ENCODE measurements around the gene COL6A3. TPM values are rescaled to one million over a fixed set of nuclear protein-coding genes. Genes with fewer than 3 reads are reported as not detected.

COL6A3 gene
- polyA plus RNA-seq, 1 of the 3 experiments (the other 2 are of a cell fraction): 18.5 TPM

DNA sequence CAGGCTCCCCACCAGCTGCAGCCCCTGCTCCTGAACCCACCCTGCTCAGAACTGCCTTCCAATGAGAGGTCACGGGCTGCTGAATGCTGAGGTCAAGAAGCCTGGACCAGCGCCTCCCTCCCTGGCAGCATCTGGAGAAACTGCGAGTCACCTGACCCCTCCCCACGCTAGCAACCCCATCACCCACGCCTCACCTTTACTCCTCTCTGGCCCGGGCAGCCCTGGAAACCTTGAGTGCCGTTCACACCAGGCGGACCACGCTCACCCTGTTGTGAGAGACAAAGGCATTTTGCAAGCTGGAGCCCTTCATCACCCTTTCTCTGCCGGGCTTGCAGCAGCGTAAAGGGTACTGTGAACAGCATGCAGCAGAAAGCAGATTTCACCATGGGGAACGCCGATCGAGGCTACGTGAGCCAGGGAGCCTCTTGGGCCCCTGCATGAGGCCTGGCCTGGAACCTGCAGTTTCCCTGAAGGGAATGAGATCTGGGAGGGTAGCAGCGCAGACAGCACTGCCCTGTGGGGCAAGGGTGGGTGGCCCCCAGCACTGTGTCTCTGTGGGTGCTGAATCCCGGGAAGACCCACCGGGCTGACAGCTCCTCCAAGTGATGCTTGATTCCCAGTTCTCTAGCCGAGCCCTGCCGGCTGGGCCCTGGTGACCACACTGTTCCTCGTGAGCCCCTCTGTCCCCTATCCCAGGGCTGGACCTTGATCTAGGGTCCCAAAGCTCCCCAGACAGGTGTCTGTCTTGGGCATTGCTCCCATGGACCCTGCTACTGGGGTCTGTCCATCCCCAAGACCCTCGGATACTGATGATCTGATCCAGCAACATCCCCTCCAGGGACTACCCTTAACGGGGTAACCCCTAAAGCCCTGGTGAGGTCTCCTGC lies 53.8 kb downstream of the COL6A3 start:
- H3K4me3 ChIP-seq (ENCODE audit: low read depth in 2 of 2, low read length in 1 of 2): no peak overlapping the region
- no peaks in the 10 kb centered on the region for H3K27me3 ChIP-seq (ENCODE audit: insufficient read depth)
- no peaks in the 10 kb centered on the region for H3K9me3 ChIP-seq
- H2AFZ ChIP-seq (ENCODE audit: low read depth): no peak overlapping the region
- H3K36me3 ChIP-seq (replicated peaks in 1 of 2; ENCODE audit: control insufficient read depth in 1 of 2, insufficient read depth in 2 of 2, low read length in 1 of 2): peaks cover 0 to 14% of the 10 kb centered on the region in 2 experiments
- no peaks in the 10 kb centered on the region for H3K9me2 ChIP-seq
- no peaks in the 10 kb centered on the region for H4K20me1 ChIP-seq (ENCODE audit: insufficient read depth)
- WGBS (ENCODE audit: low lambda C conversion rate): 90% methylated on average over 10 of the region's 23 CpGs
- POLR2A ChIA-PET: interaction anchor here (0.7 kb wide), 1 partner anchor 11 kb away, joined by 3 read pairs; no protein-coding TSS in a partner anchor
- DNase-seq: no peak
- H3F3A ChIP-seq (replicated peaks; ENCODE audit: insufficient read depth): no peaks in the 10 kb centered on the region
- TF ChIP-seq TEAD4 (IDR thresholded peaks at IDR 0.05; ENCODE audit: borderline replicate concordance, insufficient read depth) (no peak), RFX5 (IDR thresholded peaks at IDR 0.05; ENCODE audit: low read length) (no peak), ELF1 (IDR thresholded peaks at IDR 0.05) (no peak), EZH2phosphoT487 (IDR thresholded peaks at IDR 0.05; ENCODE audit: borderline replicate concordance, low read depth) (no peak)
- no peak overlapping the region for H3K9ac ChIP-seq
- H3K27ac ChIP-seq (ENCODE audit: low read depth in 2 of 2, low read length in 1 of 2): no peak overlapping the region
- no peak overlapping the region for H3K4me2 ChIP-seq
- H3K4me1 ChIP-seq (ENCODE audit: control insufficient read depth in 1 of 2, insufficient read depth in 2 of 2, low read depth in 1 of 2, low read length in 1 of 2): no peaks in the 10 kb centered on the region; a peak in 1 of 4 replicates
- CTCF ChIA-PET: interaction anchor here (1.6 kb wide), 1 partner anchor 212 kb away, joined by 4 read pairs; no protein-coding TSS in a partner anchor
- no peaks in the 10 kb centered on the region for H3K79me2 ChIP-seq (ENCODE audit: insufficient read depth)

DNA sequence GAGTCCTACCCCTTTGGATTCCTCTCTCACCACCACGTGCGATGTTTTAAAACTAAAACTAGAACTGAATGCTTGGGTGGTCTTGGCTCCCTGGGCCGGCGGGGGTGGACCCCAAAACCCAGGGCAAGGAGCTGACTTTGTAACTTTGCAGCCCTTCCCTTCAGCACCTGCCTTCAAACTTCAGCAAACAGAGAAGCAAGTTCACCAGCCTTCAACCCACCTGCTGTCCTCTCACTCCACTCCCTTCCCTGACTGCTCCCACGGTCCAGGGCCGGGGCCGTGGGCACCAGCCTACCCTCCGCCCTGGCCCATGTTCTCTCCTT lies 54.5 kb downstream of the COL6A3 start:
- Histone ChIP-seq H2AFZ (ENCODE audit: low read depth) (no peak overlapping the region), H3F3A (replicated peaks; ENCODE audit: insufficient read depth) (no peaks in the 10 kb centered on the region), H3K4me1 (ENCODE audit: control insufficient read depth in 1 of 2, insufficient read depth in 2 of 2, low read depth in 1 of 2, low read length in 1 of 2) (no peaks in the 10 kb centered on the region; a peak in 1 of 4 replicates), H3K27ac (ENCODE audit: low read depth in 2 of 2, low read length in 1 of 2) (no peak overlapping the region), H4K20me1 (ENCODE audit: insufficient read depth) (no peaks in the 10 kb centered on the region), H3K4me3 (ENCODE audit: low read depth in 2 of 2, low read length in 1 of 2) (no peak overlapping the region), H3K36me3 (replicated peaks in 1 of 2; ENCODE audit: control insufficient read depth in 1 of 2, insufficient read depth in 2 of 2, low read length in 1 of 2) (peaks cover 0 to 14% of the 10 kb centered on the region in 2 experiments), H3K9me2 (no peaks in the 10 kb centered on the region), H3K79me2 (ENCODE audit: insufficient read depth) (no peaks in the 10 kb centered on the region), H3K27me3 (ENCODE audit: insufficient read depth) (no peaks in the 10 kb centered on the region), H3K9ac (no peak overlapping the region), H3K4me2 (no peak overlapping the region), H3K9me3 (no peaks in the 10 kb centered on the region)
- no peak for DNase-seq
- WGBS (ENCODE audit: low lambda C conversion rate): 94% methylated on average over 6 of the region's 8 CpGs
- ChIA-PET POLR2A (no interaction called here), CTCF (interaction anchor here (1.6 kb wide), 1 partner anchor 213 kb away, joined by 4 read pairs; no protein-coding TSS in a partner anchor)
- no peak for TF ChIP-seq EZH2phosphoT487 (IDR thresholded peaks at IDR 0.05; ENCODE audit: borderline replicate concordance, low read depth)
- TF ChIP-seq, protein P1, sequence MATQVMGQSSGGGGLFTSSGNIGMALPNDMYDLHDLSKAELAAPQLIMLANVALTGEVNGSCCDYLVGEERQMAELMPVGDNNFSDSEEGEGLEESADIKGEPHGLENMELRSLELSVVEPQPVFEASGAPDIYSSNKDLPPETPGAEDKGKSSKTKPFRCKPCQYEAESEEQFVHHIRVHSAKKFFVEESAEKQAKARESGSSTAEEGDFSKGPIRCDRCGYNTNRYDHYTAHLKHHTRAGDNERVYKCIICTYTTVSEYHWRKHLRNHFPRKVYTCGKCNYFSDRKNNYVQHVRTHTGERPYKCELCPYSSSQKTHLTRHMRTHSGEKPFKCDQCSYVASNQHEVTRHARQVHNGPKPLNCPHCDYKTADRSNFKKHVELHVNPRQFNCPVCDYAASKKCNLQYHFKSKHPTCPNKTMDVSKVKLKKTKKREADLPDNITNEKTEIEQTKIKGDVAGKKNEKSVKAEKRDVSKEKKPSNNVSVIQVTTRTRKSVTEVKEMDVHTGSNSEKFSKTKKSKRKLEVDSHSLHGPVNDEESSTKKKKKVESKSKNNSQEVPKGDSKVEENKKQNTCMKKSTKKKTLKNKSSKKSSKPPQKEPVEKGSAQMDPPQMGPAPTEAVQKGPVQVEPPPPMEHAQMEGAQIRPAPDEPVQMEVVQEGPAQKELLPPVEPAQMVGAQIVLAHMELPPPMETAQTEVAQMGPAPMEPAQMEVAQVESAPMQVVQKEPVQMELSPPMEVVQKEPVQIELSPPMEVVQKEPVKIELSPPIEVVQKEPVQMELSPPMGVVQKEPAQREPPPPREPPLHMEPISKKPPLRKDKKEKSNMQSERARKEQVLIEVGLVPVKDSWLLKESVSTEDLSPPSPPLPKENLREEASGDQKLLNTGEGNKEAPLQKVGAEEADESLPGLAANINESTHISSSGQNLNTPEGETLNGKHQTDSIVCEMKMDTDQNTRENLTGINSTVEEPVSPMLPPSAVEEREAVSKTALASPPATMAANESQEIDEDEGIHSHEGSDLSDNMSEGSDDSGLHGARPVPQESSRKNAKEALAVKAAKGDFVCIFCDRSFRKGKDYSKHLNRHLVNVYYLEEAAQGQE (IDR thresholded peaks at IDR 0.05; ENCODE audit: low read depth, low read length): no peak
- no peak for TF ChIP-seq SIN3A (IDR thresholded peaks at IDR 0.05; ENCODE audit: borderline replicate concordance, low read depth, low read length)
- no peak for TF ChIP-seq TEAD4 (IDR thresholded peaks at IDR 0.05; ENCODE audit: borderline replicate concordance, insufficient read depth)
- TF ChIP-seq MEF2A (IDR thresholded peaks at IDR 0.05; ENCODE audit: borderline replicate concordance, low read depth): no peak
- no peak for TF ChIP-seq PBX3 (IDR thresholded peaks at IDR 0.05)
- no peak for TF ChIP-seq TAF1 (IDR thresholded peaks at IDR 0.05; ENCODE audit: borderline replicate concordance, low read depth, low read length)
- no peak for TF ChIP-seq IRF3 (IDR thresholded peaks at IDR 0.05; ENCODE audit: low read depth, low read length)
- TF ChIP-seq NRF1 (IDR thresholded peaks at IDR 0.05; ENCODE audit: low read depth, low read length): no peak
- no peak for TF ChIP-seq RCOR1 (IDR thresholded peaks at IDR 0.05; ENCODE audit: low read length)
- TF ChIP-seq SMC3 (IDR thresholded peaks at IDR 0.05; ENCODE audit: low read depth, low read length): no peak
- TF ChIP-seq RAD21 (IDR thresholded peaks at IDR 0.05; ENCODE audit: low read length): no peak
- TF ChIP-seq RXRA (IDR thresholded peaks at IDR 0.05; ENCODE audit: borderline replicate concordance, low read depth): no peak
- TF ChIP-seq, protein P2, sequence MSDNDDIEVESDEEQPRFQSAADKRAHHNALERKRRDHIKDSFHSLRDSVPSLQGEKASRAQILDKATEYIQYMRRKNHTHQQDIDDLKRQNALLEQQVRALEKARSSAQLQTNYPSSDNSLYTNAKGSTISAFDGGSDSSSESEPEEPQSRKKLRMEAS (IDR thresholded peaks at IDR 0.05; ENCODE audit: low read depth): no peak
- TF ChIP-seq FOXJ3 (CRISPR knock-in tag; IDR thresholded peaks at IDR 0.05): no peak
- TF ChIP-seq MXI1 (IDR thresholded peaks at IDR 0.05; ENCODE audit: low read depth, low read length): no peak
- TF ChIP-seq FOSL2 (IDR thresholded peaks at IDR 0.05; ENCODE audit: borderline replicate concordance, low read depth): no peak
- no peak for TF ChIP-seq FOXM1 (IDR thresholded peaks at IDR 0.05; ENCODE audit: low read depth)
- TF ChIP-seq YY1 (IDR thresholded peaks at IDR 0.05; ENCODE audit: low read depth): no peak

All from SK-N-SH (cell line).